ENCODE measurements around the gene SPRN. TPM values are rescaled to one million over a fixed set of nuclear protein-coding genes. Genes with fewer than 3 reads are reported as not detected.

The SPRN gene
- total RNA-seq, 1 experiment from 2014 or later: 0.59 TPM

DNA sequence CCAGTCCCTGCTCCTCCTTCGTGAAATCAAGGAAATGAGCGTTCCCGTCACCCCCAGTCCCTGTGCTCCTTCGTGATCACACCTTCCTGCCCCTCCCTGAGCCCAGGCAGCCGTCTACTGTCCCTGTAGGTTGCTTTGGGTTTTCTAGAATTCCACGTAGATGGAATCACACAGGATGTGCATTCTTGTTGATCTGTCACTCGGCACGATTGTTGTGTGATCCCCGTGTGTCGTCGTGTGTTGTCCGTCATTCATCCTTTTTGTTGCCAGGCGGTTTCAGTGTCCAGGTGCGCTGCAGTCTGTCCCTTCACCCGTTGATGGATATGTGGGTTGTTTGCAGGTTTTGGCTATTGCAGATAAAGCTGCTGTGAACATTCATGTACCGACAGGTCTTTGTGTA, 21.1 kb downstream of the SPRN start:
- Mint-ChIP-seq H3K4me1 (no peaks in the 10 kb centered on the region), H3K9me3 (no peaks in the 10 kb centered on the region), H3K4me3 (no peak overlapping the region), H3K36me3 (peaks cover 74% of the 10 kb centered on the region), H3K27ac (peak overlapping the region; percentile 82), H3K27me3 (ENCODE audit: low read depth) (no peaks in the 10 kb centered on the region)
- ATAC-seq (no peak), DNase-seq (ENCODE audit: low spot score) (no peak)
- TF ChIP-seq, protein P1, sequence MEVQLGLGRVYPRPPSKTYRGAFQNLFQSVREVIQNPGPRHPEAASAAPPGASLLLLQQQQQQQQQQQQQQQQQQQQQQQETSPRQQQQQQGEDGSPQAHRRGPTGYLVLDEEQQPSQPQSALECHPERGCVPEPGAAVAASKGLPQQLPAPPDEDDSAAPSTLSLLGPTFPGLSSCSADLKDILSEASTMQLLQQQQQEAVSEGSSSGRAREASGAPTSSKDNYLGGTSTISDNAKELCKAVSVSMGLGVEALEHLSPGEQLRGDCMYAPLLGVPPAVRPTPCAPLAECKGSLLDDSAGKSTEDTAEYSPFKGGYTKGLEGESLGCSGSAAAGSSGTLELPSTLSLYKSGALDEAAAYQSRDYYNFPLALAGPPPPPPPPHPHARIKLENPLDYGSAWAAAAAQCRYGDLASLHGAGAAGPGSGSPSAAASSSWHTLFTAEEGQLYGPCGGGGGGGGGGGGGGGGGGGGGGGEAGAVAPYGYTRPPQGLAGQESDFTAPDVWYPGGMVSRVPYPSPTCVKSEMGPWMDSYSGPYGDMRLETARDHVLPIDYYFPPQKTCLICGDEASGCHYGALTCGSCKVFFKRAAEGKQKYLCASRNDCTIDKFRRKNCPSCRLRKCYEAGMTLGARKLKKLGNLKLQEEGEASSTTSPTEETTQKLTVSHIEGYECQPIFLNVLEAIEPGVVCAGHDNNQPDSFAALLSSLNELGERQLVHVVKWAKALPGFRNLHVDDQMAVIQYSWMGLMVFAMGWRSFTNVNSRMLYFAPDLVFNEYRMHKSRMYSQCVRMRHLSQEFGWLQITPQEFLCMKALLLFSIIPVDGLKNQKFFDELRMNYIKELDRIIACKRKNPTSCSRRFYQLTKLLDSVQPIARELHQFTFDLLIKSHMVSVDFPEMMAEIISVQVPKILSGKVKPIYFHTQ (CRISPR knock-in tag; IDR thresholded peaks at IDR 0.05): no peak
- no peak for TF ChIP-seq NFE2L1 (CRISPR knock-in tag; IDR thresholded peaks at IDR 0.05)
- TF ChIP-seq FOXK1 (CRISPR knock-in tag; IDR thresholded peaks at IDR 0.05): no peak
- no peak for TF ChIP-seq ESRRA (CRISPR knock-in tag; IDR thresholded peaks at IDR 0.05; ENCODE audit: borderline replicate concordance)
- no peak for TF ChIP-seq RORB (CRISPR knock-in tag; IDR thresholded peaks at IDR 0.05)
- TF ChIP-seq, protein P2, sequence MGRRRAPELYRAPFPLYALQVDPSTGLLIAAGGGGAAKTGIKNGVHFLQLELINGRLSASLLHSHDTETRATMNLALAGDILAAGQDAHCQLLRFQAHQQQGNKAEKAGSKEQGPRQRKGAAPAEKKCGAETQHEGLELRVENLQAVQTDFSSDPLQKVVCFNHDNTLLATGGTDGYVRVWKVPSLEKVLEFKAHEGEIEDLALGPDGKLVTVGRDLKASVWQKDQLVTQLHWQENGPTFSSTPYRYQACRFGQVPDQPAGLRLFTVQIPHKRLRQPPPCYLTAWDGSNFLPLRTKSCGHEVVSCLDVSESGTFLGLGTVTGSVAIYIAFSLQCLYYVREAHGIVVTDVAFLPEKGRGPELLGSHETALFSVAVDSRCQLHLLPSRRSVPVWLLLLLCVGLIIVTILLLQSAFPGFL (CRISPR knock-in tag; IDR thresholded peaks at IDR 0.05; ENCODE audit: borderline replicate concordance): no peak
- no peak for TF ChIP-seq SMAD4 (CRISPR knock-in tag; IDR thresholded peaks at IDR 0.05)
- no peak for TF ChIP-seq SOX15 (CRISPR knock-in tag; IDR thresholded peaks at IDR 0.05)
- TF ChIP-seq, protein P3, sequence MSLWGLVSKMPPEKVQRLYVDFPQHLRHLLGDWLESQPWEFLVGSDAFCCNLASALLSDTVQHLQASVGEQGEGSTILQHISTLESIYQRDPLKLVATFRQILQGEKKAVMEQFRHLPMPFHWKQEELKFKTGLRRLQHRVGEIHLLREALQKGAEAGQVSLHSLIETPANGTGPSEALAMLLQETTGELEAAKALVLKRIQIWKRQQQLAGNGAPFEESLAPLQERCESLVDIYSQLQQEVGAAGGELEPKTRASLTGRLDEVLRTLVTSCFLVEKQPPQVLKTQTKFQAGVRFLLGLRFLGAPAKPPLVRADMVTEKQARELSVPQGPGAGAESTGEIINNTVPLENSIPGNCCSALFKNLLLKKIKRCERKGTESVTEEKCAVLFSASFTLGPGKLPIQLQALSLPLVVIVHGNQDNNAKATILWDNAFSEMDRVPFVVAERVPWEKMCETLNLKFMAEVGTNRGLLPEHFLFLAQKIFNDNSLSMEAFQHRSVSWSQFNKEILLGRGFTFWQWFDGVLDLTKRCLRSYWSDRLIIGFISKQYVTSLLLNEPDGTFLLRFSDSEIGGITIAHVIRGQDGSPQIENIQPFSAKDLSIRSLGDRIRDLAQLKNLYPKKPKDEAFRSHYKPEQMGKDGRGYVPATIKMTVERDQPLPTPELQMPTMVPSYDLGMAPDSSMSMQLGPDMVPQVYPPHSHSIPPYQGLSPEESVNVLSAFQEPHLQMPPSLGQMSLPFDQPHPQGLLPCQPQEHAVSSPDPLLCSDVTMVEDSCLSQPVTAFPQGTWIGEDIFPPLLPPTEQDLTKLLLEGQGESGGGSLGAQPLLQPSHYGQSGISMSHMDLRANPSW (CRISPR knock-in tag; conservative IDR thresholded peaks at IDR 0.05; ENCODE audit: low read depth): no peak
- no peak for TF ChIP-seq TCF7 (CRISPR knock-in tag; IDR thresholded peaks at IDR 0.05; ENCODE audit: low read depth)
- TF ChIP-seq, protein P4, sequence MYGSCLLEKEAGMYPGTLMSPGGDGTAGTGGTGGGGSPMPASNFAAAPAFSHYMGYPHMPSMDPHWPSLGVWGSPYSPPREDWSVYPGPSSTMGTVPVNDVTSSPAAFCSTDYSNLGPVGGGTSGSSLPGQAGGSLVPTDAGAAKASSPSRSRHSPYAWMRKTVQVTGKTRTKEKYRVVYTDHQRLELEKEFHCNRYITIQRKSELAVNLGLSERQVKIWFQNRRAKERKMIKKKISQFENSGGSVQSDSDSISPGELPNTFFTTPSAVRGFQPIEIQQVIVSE (CRISPR knock-in tag; IDR thresholded peaks at IDR 0.05; ENCODE audit: borderline replicate concordance): no peak
- no peak for TF ChIP-seq IRF2 (CRISPR knock-in tag; IDR thresholded peaks at IDR 0.05; ENCODE audit: borderline replicate concordance, low read depth)
- TF ChIP-seq, protein P5, sequence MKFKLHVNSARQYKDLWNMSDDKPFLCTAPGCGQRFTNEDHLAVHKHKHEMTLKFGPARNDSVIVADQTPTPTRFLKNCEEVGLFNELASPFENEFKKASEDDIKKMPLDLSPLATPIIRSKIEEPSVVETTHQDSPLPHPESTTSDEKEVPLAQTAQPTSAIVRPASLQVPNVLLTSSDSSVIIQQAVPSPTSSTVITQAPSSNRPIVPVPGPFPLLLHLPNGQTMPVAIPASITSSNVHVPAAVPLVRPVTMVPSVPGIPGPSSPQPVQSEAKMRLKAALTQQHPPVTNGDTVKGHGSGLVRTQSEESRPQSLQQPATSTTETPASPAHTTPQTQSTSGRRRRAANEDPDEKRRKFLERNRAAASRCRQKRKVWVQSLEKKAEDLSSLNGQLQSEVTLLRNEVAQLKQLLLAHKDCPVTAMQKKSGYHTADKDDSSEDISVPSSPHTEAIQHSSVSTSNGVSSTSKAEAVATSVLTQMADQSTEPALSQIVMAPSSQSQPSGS (CRISPR knock-in tag; IDR thresholded peaks at IDR 0.05; ENCODE audit: borderline replicate concordance, low read depth): no peak
- TF ChIP-seq FOXJ3 (CRISPR knock-in tag; IDR thresholded peaks at IDR 0.05; ENCODE audit: borderline replicate concordance): no peak
- TF ChIP-seq, protein P6, sequence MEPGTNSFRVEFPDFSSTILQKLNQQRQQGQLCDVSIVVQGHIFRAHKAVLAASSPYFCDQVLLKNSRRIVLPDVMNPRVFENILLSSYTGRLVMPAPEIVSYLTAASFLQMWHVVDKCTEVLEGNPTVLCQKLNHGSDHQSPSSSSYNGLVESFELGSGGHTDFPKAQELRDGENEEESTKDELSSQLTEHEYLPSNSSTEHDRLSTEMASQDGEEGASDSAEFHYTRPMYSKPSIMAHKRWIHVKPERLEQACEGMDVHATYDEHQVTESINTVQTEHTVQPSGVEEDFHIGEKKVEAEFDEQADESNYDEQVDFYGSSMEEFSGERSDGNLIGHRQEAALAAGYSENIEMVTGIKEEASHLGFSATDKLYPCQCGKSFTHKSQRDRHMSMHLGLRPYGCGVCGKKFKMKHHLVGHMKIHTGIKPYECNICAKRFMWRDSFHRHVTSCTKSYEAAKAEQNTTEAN (CRISPR knock-in tag; IDR thresholded peaks at IDR 0.05): no peak
- TF ChIP-seq ZNF416 (CRISPR knock-in tag; IDR thresholded peaks at IDR 0.05): no peak
- TF ChIP-seq, protein P7, sequence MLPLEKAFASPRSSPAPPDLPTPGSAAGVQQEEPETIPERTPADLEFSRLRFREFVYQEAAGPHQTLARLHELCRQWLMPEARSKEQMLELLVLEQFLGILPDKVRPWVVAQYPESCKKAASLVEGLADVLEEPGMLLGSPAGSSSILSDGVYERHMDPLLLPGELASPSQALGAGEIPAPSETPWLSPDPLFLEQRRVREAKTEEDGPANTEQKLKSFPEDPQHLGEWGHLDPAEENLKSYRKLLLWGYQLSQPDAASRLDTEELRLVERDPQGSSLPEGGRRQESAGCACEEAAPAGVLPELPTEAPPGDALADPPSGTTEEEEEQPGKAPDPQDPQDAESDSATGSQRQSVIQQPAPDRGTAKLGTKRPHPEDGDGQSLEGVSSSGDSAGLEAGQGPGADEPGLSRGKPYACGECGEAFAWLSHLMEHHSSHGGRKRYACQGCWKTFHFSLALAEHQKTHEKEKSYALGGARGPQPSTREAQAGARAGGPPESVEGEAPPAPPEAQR (CRISPR knock-in tag; IDR thresholded peaks at IDR 0.05): no peak
- TF ChIP-seq NR2C2 (CRISPR knock-in tag; IDR thresholded peaks at IDR 0.05): no peak
- TF ChIP-seq, protein P8, sequence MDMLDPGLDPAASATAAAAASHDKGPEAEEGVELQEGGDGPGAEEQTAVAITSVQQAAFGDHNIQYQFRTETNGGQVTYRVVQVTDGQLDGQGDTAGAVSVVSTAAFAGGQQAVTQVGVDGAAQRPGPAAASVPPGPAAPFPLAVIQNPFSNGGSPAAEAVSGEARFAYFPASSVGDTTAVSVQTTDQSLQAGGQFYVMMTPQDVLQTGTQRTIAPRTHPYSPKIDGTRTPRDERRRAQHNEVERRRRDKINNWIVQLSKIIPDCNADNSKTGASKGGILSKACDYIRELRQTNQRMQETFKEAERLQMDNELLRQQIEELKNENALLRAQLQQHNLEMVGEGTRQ (CRISPR knock-in tag; IDR thresholded peaks at IDR 0.05): no peak
- ChIA-PET CTCF (no interaction called here), POLR2A (no interaction called here)

All from WTC11 (cell line).